Measurements from ENCODE around the gene MRPL23.
A peak's percentile ranks its signal among the peaks of the same experiment; 100 is the strongest.
"Not testable (repeated sequence)": the region's sequence is repeated elsewhere in the genome, so short reads cannot be mapped to it uniquely, and the experiment has no call there.

The MRPL23 gene

GRCh38 chr11:1934335-1935155 is 12.6 kb upstream of the MRPL23 start:
- no peak for ATAC-seq

- ATAC-seq: no peak
Observed at GRCh38 chr11:1935156-1936071, 11.7 kb upstream of the MRPL23 start.

GRCh38 chr11:1936072-1936780 is 10.9 kb upstream of the MRPL23 start:
- ATAC-seq: no peak

GRCh38 chr11:1936781-1937615 is 10.1 kb upstream of the MRPL23 start:
- ATAC-seq: no peak

GRCh38 chr11:1937616-1938342 is 9.4 kb upstream of the MRPL23 start:
- no peak for ATAC-seq

DNA sequence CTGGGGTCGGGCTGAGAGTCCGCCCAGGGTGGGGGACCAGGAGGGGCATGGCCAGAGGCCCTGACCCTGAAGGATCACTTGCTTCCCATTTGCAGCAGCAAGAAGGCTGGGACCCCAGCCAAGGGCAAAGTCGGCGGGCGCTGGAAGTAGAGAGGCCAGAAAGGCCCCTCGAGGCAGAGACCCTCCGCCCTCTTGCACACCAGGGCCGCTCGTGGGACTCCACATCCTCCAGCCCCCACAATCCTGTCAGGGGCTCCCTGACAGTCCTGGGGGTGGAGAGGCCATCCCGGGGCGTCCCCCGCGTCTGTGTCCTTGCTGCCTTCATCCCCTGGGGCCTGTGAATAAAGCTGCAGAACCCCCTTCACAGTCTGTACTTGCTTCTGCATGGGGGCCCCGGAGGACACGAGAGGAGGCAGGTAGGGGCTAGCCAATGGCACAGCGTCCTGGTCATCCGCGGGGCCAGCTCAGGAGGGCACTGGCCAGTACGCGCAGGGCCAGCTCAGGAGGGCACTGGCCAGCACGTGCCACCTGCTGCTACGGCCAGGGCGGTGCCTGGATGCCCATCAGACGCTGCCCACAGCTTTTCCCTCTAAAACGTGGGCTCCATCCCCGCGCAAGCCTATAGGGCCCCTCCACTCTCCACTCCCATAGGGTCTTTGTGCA is 8.7 kb upstream of the MRPL23 start:
- no peak for ATAC-seq

DNA sequence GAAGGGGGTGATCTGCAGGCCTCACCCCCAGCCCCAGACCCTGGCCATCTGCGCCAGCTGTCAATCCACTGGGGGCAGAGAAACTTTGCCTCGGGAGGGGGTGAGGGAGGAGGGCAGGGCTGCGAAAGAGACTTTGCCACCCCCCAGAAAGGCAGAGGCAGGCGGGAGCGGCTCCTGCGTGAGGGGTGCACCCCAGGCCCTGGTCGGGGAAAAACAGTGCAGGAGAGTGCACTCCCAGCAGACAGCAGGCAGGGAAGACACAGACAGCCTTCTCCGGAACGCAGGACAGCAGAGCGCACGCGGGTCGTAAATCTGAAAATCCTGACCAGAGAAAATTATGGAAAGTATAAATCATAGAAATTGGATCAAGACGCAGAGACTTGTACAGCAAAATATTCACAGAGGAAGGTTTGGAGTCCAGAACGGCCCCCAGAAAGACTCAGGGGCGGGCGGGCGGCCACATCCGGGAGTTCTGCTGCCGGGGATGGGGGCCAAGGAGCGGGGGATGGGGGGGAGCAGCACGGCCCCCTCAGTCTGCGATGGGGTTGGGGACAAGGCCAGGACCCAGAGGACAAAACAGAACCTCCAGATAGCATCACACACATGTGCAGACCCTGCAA is 8.0 kb upstream of the MRPL23 start:
- no peak for ATAC-seq

GRCh38 chr11:1939788-1940187 is 7.3 kb upstream of the MRPL23 start:
- not testable (repeated sequence) for ATAC-seq

GRCh38 chr11:1942558-1943260 is 4.4 kb upstream of the MRPL23 start:
- no peak for ATAC-seq

GRCh38 chr11:1943576-1943975 is 3.6 kb upstream of the MRPL23 start:
- ATAC-seq: no peak

DNA sequence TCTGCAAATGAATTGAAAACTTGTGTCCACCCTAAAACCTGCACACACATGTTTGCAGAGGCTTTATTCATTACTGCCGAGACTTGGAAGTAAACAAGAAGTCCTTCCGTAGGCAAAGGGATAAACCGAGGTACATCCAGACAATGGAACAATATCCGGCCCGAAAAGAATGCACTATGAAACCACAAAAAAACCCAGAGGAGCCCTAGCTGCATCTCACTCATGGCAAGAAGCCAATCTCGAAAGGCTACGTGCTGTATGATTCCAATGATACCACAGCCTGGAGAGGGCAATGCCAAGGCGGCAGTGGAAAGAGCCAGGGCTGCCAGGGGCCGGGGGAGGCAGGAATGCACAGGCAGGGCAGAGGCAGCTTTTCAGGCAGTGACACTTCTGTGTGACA is 3.2 kb upstream of the MRPL23 start:
- ATAC-seq: no peak

GRCh38 chr11:1947592-1948237 is 583 bp downstream of the MRPL23 start:
- peak in 1 of 2 donors; percentile 23 for ATAC-seq

DNA sequence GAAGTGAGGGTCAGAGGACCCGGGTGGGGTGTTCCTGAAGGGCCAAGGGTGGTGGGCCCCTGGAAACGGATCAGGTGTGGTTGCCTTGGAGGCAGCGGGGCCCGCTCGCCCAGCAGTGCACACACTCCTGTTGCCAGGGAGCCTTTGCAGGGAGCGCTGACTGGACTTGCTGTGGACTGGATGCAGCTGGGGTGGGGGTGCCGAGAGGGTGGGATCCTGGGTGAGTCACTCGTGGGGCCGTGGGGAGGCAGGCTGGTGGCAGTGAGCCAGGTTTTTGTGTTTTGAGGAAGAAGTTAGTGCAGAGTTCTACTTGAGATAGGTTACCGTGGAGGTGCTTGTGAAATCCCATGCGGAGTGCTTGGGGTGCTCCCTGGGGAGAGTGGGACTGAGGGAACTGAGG is 1.3 kb downstream of the MRPL23 start:
- no peak for ATAC-seq

GRCh38 chr11:1949302-1949701 is 2.2 kb downstream of the MRPL23 start:
- ATAC-seq: no peak

GRCh38 chr11:1949922-1950321 is 2.8 kb downstream of the MRPL23 start:
- ATAC-seq: no peak

DNA sequence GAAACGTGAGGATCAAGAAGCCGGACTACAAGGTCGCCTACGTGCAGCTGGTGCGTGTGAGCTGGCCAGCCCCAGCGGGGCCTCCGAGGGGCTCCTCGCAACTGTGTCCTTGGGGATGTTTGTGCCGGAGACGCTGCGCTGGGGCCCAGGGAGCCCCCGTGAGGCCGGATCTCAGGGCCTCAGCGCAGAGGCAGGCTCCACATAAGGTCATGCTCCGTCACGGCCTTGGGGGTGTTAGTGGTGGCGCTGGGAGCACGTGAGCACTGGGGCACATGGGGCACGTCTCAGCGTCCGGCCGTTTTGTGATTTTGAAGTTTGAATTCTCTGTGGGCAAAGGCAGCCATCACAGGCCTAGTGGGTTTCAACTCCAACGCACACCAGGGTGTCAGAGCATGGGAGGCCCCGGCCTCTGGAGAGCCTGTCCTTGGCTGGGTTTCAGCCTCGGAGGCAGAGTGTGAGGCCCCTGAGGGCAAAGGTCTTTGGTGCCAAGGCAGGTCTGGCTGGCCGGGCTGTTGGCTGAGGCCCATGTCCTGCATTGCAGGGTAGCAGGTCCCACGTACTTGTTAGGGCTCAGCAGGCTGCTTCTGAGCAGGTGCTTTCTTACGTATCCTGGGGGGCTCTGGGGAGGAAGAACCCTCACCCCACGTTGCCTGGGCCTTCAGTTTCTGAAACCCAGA is 5.8 kb downstream of the MRPL23 start:
- ATAC-seq: no peak

DNA sequence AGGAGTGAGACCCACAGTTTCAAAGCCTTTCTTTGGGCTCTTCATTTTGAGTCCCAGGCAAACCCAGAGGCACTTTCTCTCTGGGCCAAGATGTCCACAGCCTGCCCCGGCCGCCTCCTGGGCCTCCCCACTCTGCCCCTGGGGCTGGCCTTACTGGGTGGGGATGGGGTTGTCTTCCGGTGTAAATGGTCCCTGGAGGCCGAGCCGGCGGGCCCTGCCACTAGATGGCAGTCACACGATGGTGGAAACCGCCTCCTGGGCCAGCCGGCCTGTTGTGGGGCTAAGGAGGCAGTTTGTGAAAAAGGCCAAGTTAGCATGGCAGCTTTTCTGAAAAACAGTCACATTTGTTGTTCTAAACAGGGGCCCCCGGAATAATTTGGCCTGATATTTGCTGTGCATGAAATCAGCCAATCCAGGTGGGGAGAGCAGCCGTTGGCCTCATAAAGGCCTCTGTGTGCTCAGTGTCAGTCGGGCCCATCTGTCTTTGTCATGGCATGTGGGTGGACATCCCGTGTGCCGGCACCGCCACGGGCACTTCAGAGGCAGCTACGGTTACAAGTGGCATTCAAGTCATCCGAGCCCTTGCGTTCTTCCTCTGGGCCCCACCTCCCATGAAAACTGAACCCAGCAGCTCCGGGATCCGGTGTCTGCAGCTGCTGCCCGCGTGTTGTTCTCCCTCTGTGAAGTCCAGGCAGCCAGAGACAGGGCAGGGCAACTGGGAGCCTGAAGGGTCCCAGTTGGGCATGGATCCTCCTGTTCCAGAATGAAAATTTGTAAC is 6.5 kb downstream of the MRPL23 start:
- ATAC-seq: peak; percentile 55 to 76

DNA sequence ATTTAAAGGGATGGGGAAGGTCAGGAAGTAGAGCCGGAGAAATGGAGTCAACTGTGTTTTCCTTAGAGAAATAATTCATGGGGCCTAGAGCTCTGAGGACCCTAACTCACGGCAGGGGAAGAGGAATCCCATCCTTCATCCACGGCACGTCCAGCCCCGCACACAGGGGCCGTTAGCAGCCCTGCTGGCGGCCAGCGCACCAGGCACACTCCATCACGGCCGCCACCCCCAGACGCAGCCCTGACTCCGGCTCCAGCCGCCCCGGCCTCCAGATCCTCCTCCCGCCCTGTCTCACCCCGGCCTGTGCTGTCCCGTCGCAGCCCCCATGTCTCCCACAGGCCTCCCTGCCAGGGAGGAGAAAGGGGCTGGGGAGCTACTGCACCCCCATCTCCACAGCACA is 11.2 kb downstream of the MRPL23 start:
- no peak for ATAC-seq
